GM12892 (cell line): ENCODE results near the gene SELENOW.

ENCODE experiments used
- POLR2A ChIP-seq: IDR thresholded peaks from 2 replicates; pipeline ENCODE4 v1.6.1; 2011; ENCODE audit warnings: low read depth, low read length, control low read depth
- POLR2AphosphoS5 ChIP-seq: IDR thresholded peaks from 2 replicates; pipeline ENCODE4 v1.6.1; 2011; ENCODE audit warnings: low read depth, low read length, control low read depth
- TAF1 ChIP-seq: IDR thresholded peaks from 2 replicates; pipeline ENCODE4 v1.6.1; 2011; ENCODE audit warnings: low read depth, mild to moderate bottlenecking, control low read depth, low read length, borderline replicate concordance

GRCh38 chr19:47762615-47763308 lies 15.7 kb upstream of the SELENOW start:
- TF ChIP-seq POLR2A: no peak
- no peak for TF ChIP-seq TAF1
- TF ChIP-seq POLR2AphosphoS5: no peak
